Right kidney (tissue), 1 donor: ENCODE results near the gene RAD51B.

ENCODE experiments used
- DNase-seq: peaks from one replicate; pipeline ENCODE4 v3.0.0-alpha.2; 2016

The RAD51B gene

DNA sequence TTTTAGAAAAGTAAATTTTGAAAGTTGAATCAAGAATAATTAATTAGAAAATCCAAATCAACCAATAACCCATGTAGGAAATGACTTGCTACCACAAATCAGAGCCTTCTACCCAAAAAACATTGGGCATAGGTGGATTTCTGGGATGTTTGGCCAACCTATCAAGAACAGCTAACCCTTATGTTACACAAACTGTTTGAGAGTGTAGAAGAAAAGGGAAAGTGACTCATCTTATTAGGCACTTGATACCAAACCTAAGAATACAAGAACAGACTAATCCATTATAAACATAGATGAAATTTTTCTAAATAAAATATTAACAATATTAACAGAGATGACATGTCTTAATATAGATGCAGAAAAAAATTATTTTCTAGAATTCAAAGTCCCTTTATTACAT lies 712.9 kb downstream of the RAD51B start:
- DNase-seq, result no peak

DNA sequence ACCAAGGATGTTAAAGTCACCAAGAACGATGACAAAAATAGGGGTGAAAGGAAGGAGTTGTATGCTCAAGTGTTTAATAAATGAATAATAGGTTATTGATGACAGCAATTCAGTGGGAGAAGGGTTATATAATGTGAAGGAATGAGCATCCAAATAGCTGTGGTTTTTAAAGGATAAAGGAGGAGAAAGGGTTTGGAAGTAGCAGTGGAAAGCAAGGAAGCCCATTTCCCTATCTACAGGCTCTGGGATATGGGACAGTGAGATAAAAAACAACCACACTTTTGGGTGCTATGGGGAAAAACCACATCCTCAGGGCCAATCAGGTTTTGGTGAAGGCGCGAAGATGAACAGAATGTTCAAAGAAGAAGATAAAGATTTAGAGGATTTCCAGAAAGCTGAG lies 714.7 kb downstream of the RAD51B start:
- no peak for DNase-seq

DNA sequence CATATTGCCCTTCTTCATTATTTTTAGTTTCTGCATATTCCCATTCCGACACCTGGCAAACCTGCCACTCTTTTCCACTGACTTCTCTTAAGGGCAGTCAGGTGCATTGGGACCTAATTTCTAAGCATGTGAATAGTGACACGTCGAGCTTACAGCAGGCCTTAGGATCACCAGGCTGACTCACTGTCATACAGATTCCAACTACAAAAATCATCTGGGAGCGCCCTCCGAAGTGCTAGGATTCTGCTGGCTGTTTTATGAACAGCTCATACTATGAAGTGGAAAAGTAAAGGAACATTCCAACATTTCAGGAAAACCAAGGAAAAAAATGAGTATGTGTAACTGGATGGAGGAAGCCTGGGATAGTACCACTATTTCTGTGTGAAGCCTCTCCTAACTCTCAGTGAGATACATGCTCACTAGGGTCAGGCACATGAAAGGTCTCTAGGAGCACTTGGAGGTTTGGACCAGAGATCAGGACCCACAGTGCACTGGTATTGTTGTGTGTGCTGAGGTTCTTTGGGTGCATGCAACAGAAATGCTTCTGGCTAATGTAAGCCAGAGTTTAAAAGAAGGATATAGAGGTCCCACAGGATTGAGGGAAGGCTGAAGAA lies 715.9 kb downstream of the RAD51B start:
- no peak for DNase-seq

DNA sequence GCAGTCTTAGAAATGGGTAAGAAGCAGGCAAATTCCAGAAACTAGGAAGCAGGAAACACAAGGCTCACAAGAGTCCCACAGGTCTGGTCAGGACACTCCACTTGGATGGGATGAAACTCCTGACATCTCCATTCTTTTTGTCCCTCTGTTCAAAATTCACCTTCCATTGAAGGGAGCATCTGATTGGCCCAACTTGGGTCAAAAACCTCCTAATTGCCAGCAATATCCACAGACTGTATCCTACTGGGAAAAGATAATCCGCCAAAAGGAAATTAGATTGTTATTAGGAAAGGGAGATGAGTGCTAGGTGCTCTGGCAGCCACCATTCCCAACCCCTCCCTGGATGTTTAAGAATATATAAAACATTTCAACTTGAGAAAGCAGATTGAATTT lies 716.4 kb downstream of the RAD51B start:
- DNase-seq, result no peak

DNA sequence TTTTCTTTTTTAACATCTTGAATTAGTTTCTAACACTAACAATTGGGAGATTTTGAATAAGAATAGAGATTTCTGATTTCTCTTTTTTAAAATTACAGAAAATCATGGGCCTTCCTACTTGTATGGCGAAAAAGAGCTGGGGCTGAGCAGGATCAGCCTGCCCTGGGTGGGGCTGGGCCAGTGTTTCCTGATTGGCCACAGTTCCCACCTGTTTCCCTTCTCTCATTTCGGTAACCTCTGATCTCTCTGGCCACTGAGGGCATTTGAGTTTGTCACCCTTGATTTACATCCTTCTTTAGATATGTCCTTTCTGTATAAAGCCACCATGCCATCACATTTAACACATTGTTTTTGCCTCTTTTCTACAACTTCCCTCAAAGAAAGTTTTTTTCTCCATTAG lies 719.1 kb downstream of the RAD51B start:
- DNase-seq, result no peak

DNA sequence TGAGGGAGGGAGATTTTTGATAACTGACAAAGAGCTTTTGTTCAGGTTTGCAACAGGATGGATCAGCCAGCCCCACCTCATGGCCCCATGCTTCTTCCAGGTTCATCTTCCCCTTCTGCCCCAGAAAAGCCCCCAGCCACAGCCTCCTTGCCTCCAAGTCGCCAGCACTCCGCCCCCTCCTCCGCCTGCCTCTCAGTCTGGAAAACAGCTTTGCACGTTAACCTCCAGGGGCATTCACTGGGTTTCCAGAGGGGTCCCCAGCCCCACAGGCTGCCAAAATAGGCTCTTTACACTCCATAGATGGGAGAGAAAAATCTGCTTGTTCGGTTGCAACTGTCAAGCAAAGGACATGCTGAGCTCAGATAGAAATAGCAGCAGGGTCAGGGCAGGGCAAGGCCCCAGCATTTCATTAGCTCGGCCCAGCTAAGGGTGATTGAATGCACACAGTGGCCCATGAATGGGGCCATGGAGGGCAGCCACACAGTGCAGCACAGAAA lies 719.7 kb downstream of the RAD51B start:
- no peak for DNase-seq

DNA sequence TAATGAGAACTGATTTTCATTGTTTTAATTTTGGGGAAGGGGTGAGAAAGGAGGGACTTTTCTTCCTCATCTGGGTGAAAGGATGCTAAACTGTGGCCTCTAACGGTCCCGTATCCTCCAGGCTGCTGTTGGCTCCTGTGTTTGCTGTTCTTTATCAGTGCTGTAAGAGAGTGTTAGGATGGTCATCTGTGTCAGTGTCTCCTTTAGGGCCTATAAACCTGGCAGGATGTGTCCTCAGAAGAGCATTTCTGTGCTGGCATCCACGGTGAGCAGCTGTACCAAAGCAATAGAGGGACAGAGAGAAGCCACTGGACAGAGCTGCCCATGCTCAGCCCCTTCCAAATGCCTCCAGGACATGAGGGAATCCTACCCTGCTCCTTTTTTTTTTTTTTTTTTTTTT lies 720.2 kb downstream of the RAD51B start:
- DNase-seq, result no peak

DNA sequence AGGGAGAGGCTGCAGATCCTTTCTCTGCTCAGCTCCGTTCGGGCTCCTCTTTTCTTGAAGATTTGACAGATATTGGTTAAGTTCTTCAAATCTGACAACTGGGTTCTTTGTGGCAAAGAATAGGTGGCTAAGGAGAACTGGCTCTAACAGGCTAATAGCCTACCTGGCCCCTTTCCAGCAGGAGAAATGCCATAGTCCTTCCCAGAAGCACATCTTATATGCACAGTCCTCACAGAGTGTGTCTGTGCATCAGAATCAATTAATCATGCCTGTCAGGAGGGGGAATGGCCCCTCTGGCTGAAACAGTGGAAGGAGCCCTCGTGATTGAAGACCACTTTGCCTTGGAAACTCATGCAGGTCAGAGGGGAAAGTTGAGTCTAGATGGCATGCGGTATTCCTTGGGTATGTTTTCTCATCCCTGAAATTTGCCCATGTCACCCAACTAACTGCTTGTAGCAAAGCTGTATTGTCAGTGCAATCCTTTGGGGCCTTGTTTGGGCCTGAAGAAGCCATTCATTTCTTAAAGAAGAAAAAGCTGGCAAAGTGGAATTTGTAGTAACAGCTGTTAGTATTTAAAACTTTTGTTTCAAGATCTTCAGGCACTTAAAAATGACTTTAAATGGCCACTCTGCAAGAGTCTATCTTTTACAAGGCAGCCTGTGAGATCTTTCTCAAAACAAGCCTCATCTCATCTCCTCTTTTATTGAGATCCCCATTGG lies 721.8 kb downstream of the RAD51B start:
- no peak for DNase-seq

DNA sequence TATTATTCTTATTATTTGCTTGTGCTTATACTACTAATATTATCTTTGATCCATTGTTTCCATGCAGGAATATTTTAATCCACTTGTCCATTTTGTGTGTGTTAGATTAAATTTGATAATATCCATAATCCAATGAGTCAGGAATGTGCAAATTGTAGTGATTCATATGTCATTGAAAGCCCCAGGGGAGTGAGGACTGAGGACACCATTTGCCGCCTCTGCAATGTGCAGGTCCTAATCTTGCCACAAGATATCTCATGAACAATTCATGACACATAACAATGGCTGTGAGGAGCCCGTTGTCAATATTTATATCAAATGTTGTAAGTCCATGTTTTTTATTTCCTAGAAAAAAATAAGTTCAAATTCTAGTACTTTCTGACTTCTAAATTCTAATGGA lies 722.8 kb downstream of the RAD51B start:
- no peak for DNase-seq

- DNase-seq, result no peak
Measured at GRCh38 chr14:68543516-68543915, 723.9 kb downstream of the RAD51B start.

- DNase-seq, result no peak
Measured at GRCh38 chr14:68544081-68544892, 724.7 kb downstream of the RAD51B start.

GRCh38 chr14:68546839-68547238 lies 727.3 kb downstream of the RAD51B start:
- no peak for DNase-seq

GRCh38 chr14:68547305-68548193 lies 728.0 kb downstream of the RAD51B start:
- DNase-seq, result peak; percentile 86

DNA sequence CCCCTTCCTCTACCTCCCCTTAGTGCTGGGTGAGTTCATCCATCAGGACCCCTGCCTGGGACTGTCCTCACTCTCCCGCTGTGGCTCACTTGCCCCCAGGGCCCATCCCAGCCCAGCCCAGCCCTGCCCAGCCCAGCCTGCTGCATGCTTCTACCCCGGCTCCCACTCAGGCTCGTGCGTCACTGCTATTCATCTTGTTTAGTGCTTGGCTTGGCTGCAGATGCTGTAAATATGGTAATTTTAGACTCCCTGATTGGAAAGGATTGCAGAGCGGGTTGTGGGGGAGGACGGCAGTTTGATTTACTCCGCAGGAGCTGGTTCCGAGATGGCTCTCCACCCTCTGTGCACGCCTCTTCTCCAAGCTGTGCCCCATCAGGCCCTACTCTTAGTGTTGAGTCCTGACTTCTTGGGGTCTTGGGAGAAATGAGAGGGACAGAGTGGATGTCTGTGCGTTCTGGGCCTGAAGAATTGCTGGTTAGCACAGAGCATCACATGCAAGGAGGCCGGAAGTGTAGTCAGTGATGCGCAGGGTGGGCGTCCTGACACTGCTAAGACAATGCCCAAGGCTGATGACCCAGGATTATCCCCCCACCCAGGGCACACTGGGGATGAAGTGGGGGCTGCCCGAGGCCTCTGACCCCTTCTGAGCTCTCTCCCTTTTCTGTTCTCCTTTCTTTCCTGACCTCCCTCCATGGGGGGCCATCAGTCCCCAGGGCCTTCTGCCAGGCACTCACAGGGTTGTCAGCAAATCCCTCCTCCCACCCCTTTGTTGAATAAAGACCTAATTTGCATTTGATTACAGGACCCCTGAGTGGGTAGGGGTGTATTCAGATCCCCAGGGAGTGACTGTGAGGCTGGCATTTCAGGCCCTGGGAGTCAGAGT lies 728.9 kb downstream of the RAD51B start:
- peak; percentile 86 for DNase-seq

- DNase-seq, result no peak
Measured at GRCh38 chr14:68550338-68550715, 730.7 kb downstream of the RAD51B start.

- no peak for DNase-seq
Measured at GRCh38 chr14:68551045-68551683, 731.6 kb downstream of the RAD51B start.

DNA sequence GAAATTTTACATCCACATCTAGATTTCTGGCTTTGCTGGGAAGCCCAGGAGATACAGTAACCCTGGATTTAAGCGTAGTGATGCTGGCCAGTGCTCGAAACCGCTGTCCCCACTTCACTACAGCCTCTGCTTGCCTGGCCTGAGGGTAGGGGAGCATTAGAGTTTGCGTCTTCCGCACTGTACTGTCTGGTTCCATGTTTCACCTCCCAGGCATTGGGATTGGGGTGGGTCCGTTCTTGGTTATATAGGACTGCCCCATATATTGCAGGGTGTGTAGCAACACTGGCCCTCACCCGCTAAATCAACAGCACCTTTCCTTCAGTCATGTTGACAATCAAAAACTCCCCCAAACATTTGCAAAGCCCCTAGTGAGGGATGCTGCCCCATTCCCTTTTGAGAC lies 732.5 kb downstream of the RAD51B start:
- no peak for DNase-seq

DNA sequence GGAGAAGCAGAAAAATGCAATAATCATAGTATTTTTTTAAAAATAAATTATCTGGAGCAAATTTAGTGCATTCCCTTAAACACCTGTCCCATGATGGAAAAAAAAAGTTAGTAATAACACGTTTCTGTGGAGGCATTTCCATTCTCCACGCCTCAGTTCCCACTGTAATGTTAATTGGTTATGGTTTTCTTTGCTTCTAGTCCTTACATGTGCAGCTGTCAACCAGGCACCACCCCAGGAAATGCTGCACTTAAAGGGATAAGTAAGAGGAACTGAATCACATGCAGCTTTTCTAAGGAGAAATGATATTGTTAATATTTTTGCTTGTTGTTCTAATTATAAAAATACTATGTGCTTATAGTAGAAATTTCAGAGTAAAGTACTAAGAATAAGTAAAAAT lies 733.0 kb downstream of the RAD51B start:
- DNase-seq, result no peak

DNA sequence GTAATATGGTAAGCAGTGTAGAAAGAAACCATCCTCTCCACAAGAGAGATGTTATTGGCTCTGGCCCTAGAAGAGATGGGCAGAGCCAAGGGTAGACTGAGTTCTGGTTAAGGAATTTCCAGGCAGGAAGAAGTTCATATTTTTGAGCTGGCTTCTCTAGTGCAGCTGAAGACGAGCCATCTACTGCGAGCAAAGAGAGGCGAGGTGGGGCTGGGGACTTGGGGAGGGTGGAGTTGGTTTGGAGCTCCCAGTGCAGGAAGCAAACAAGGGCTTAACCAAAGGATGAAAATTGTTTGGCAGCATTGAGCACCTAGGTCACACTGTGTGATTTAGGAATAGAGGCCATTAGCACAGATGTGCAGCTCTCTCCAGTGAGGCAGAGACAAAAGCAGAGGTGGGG lies 733.7 kb downstream of the RAD51B start:
- DNase-seq, result no peak

DNA sequence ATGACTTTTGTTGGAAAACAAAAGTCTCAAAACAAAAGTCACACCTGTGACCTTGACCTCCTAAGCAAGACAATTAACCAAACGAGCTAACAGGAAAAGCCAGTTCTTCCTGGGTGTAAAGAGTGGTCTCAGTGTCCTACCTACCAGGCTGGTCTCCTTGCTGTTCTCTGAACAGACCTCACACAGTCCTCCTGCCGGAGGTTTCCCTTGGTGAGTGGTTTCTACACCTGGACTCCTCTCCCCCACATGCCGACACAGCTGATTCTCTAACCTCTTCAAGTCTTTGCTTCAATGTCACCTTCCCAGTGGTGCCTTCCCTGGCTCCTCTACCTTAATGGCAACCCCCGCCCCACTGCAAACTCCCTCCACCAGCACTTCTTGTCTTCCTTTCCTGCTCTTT lies 734.7 kb downstream of the RAD51B start:
- DNase-seq, result no peak

DNA sequence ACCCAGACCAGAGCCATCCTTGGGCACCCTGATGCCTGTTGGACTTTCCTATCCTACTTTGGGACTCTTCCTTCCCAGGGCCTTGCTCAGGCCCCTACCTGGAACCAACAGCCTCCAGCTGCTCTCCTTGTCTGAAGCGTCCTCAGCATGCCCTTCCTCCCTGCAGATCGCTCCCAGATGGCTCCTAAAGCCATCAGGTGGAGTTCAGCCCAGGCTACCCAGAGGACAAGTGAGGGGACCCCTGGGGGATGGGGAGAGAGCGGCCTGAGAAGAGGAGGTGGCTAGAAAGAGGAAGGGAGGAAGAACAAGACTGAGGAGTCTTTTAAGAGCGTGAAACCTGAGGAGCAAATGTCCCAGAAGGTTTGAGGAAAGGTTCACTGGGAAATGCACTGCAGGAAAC lies 736.7 kb downstream of the RAD51B start:
- no peak for DNase-seq
